ENCODE data around the gene NR4A1. TPM values are rescaled to one million over a fixed set of nuclear protein-coding genes. Genes with fewer than 3 reads are reported as not detected.

The NR4A1 gene
- total RNA-seq, result 58.9 TPM
- long read RNA-seq, full-length matches to known transcripts, result 20 of 102 reads
- long read RNA-seq, partial matches to known transcripts, result 71 of 102 reads
- long read RNA-seq, other reads (novel, unspliced or antisense), result 11 of 102 reads

GRCh38 chr12:52050758-52051541, at the start of gene NR4A1:
Gene NR4A1, plus strand, starts transcription at chr12:52051442. Its CDS starts 2,887 bp downstream, at chr12:52054329.
- ATAC-seq (peak; percentile 89), DNase-seq (peak; percentile 100)
- intact Hi-C loops (cut with micrococcal nuclease), result no loop called here

GRCh38 chr12:52003016-52003550, 48.2 kb upstream of the NR4A1 start:
- intact Hi-C loops (cut with micrococcal nuclease), result no loop called here
- no peak for DNase-seq
- ATAC-seq, result no peak

DNA sequence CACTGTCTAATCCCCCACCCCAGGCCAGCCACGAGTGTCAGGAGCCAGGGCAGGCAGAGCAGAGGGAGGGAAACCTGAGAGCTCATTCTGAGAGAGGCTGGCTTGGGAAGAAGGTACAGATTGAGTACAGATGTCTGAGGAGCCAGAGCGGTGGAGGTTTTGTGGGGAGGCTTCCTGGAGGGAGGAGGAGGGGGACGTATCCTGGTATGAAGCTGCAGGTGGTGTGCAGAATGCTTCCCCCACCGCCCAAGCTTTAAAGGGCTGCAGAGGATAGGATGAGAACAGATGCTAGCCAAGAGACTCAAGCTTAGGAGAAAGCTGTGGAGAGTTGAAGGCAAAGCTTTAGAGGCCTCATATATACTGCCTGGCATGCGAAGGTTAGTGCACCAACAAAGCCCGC, 47.7 kb upstream of the NR4A1 start:
- ATAC-seq (no peak), DNase-seq (no peak)
- intact Hi-C loops (cut with micrococcal nuclease), result no loop called here

- intact Hi-C loops (cut with micrococcal nuclease), result no loop called here
- peak; percentile 63 for DNase-seq
- ATAC-seq, result peak; percentile 20
Observed at GRCh38 chr12:52004042-52004648, 47.1 kb upstream of the NR4A1 start.

GRCh38 chr12:52005218-52005902, 45.9 kb upstream of the NR4A1 start:
- intact Hi-C loops (cut with micrococcal nuclease), result no loop called here
- no peak for DNase-seq
- ATAC-seq, result no peak

DNA sequence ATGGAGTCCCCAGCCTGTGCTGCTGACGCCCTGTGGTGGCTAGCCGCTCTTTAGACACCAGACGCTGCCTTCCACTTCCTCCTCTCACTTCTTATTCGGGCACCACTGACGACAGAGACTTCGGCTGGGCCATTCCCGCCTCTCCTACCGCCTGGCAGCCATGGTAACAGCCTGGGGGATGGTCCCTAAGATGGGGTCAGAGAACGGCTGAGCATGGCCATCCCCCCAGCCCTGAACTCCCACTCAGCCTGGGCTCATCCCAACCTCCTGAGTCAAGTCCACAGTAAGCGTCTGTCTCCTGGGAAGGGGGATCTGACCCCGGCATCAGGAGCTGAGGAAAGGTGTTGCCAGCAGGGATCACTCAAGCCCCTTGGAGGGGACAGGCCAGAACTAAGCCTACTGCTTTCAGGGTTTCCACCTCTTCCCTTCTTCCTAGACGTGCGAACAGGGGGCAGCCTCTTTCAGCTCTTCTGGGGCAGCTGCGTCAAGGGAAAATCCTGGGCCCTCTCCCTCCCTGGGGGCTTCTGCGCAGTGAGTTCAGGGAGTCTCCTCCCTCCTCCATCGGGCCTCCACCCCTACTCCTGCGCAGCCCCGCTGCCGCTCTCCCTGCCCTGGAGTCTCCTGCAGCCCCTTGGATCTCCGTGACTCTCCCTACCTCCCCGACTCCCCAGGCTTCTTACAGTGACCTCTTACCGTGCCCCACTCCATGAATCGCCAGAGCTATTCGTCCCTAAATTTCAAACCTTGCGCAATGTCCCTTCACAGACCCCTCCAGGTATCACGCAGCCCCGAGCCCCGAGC, 45.1 kb upstream of the NR4A1 start:
- peak; percentile 5 for ATAC-seq
- intact Hi-C loops (cut with micrococcal nuclease), result no loop called here
- DNase-seq, result peak; percentile 66

GRCh38 chr12:52006726-52007157, 44.5 kb upstream of the NR4A1 start, which contains the start of gene TAMALIN:
Gene TAMALIN, plus strand, starts transcription at chr12:52006946. Its CDS starts 74 bp downstream, at chr12:52007020.
- intact Hi-C loops (cut with micrococcal nuclease), result no loop called here
- peak; percentile 87 for DNase-seq
- peak; percentile 71 for ATAC-seq

DNA sequence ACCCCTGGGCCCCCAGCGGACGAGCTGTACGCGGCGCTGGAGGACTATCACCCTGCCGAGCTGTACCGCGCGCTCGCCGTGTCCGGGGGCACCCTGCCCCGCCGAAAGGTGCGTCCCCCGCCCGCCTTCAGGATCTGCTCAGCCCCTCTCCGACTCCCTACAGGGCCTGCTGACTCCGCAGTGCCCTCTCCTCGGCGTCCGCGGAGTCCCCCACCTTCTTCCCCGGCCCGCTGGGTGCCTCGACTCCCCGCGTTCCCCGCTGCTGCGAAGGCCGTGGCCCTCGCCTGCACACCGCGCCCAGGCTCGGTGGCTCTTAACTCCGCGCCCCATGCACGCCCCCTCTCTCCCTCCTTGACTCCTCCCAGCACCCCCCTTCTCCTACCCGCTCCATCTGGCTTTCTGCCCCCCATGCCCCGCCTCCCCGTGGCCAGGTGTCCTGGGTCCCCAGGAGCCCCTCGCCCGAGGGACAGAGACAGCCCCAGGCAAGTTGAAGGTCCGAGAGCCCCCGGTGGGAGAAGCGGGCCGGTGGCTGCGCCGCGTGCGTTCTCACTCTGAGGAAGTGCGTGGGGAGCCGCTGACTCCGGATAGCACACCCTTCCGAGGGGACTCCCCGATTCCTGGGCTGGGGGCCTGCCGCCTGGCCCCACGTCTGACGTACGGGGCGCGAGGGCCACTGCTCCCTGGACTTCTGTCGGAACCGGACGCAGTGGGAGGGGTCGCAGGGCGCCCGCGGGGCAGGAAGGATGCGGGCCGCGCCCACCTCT, 43.9 kb upstream of the NR4A1 start:
- intact Hi-C loops (cut with micrococcal nuclease), result no loop called here
- DNase-seq (peak; percentile 70), ATAC-seq (peak; percentile 31)

DNA sequence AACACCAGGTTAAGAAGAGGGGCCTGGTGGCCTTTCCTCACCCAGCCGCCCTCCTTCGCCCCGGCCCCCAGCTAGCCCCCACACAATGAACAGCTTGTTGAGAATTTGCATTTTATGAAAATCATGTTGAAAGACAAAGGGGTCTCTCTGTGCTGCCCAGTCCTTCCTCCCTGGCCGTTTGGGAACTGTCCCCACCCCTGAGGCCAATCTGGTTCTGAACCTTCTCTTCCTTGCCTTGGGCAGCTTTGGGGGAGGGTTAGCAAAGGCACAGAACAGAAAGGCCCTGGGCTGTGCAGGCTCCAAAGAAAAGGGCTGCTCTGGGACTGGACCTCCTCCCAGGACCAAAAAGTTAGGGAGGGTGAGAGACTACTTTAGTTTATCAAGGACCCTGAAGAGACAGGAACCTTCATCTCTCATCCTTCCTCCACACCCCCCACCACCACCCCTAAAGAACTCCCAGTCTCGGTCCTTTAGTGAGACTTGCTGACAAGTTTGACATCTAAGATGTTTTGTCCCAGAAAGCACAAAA, 43.2 kb upstream of the NR4A1 start:
- DNase-seq (no peak), ATAC-seq (no peak)
- intact Hi-C loops (cut with micrococcal nuclease), result no loop called here

DNA sequence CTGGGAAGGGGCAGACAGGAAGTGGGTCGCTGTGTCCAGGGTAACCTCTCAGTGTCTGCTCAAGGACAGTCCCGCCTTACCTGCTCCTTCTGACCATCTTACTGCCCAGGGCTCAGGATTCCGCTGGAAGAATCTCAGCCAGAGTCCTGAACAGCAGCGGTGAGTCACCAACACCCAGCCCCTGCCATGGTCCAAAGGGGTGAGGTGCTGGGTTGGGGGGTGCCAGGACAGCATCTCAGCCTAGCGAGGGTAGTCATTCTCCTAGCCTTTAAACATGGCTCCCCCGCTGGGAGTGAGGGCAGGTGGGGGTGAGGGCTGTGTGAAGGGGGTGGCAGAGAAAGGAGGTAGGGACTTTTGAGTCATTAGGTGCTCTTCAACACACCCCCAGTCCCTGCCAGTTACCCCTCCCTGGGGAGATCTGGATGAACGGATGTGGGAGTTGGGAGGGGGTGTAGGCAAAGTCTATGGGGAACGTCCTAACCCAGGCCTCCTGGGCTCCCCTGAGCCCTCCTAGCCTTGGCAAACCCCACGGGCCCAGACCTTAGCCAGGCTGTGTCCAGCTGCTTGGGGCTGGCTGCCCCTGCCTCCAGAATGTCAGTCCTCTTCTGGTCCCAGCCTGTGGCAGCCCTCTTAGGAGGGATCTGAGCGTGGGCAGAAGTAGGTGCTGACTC, 42.0 kb upstream of the NR4A1 start:
- intact Hi-C loops (cut with micrococcal nuclease), result no loop called here
- ATAC-seq (no peak), DNase-seq (no peak)

DNA sequence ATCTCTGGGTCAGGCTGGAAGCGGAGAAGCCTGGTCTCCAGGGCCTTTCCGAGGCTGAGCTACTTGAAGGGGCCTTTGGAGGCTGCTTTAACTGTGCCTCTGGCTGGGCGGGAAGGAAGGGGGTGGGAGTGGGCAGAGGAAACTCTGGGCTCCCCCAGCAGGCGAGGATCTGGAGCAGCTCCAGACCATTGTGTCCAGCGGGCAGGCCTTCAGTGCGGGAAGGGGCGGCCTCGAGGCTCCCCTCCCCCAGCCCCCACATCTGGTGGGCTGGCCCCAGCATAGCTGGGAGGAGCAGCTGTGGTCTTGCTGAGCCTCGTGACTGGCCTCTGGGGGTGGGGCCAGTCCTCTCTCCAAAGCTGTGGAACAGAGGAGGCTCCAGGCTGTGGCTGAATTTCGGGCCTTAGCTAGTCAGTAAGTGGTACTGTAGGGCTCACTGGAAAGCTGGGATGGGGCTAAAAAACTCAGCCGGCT, 41.1 kb upstream of the NR4A1 start:
- intact Hi-C loops (cut with micrococcal nuclease), result no loop called here
- ATAC-seq, result peak; percentile 81

DNA sequence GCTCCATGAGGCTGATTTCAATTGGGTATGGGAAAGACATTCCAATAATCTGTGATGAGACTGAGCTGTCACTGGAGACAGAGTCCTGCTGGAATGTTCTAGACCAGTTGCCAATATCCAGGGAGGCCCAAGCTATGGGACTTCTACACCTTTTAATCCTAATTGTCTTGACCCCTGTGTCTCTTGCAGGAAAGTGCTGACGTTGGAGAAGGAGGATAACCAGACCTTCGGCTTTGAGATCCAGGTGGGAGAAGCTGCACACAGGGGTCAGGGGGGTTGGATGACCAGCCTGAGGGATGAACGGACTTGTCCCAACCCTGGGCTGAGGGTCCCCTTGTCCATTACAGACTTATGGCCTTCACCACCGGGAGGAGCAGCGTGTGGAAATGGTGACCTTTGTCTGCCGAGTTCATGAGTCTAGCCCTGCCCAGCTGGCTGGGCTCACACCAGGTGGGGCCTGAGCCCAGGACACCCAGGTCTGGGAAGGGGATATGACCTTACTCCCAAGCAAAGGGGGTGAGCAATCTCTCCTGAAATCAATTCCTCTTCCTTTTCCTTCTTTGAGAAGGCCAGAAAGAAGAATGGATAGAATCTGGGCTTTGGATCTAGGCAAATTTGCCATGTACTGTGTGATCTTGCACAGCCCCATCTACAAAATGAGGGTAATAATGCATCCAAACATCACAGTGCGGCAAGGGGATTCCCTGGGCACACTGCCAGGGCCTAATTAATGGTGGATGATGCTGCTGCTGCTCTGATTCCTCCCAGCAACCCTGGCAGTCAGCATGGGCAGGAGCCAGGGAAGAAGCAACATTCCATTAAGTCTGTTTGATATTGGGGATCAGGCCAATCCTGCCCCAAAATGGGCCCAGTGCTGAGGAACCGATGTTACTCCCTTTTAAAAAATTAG, 40.3 kb upstream of the NR4A1 start:
- DNase-seq (no peak), ATAC-seq (no peak)
- intact Hi-C loops (cut with micrococcal nuclease), result no loop called here

More for the DNA sequence above, 41.1 kb upstream of the NR4A1 start:
- peak; percentile 88 for DNase-seq

DNA sequence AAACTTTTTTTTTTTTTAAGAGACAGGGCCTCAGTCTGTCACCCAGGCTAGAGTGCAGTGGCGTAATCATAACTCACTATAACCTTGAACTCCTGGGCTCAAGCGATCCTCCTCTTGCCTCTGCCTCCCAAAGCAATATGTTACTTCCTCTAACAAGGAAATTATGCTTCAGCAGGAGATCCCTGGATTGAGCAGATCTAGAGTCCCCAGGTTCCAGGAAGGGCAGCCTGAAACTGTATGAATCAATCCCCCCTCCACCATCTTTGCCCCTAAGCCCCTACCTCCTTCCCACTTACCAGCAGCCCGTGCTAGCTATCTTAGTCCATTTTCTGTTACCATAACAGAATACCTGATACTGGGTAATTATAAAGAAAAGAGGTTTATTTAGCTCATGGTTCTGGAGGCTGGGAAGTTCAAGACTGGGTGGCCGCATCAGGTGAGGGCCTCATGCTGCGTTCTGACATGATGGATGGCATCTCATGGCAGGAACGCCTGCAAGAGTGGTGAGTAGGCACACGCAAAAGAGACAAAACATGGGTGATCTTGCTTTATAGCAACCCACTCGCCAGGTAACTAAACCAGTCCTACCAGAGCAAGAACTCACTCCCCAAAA, 39.5 kb upstream of the NR4A1 start:
- ATAC-seq, result no peak
- DNase-seq, result no peak
- intact Hi-C loops (cut with micrococcal nuclease), result no loop called here

- ATAC-seq (no peak), DNase-seq (no peak)
- intact Hi-C loops (cut with micrococcal nuclease), result no loop called here
Observed at GRCh38 chr12:52013626-52014310, 37.5 kb upstream of the NR4A1 start.

Measured in left ventricle myocardium superior (tissue), 1 donor.